HUES48 (cell line): ENCODE data around the gene FCF1.

Source experiments
- H3K27ac ChIP-seq: one replicate; pipeline ENCODE4 v1.7.0; 2013; ENCODE audit warnings: low read depth, low read length, inconsistent platforms
- H3K27me3 ChIP-seq: 2 replicates; pipeline ENCODE4 v1.6.1; 2013; ENCODE audit warnings: mild to moderate bottlenecking, low read length; ENCODE audit not compliant: control insufficient read depth, insufficient read depth
- H3K36me3 ChIP-seq: 2 replicates; pipeline ENCODE4 v1.6.1; 2013; ENCODE audit warnings: low read length; ENCODE audit not compliant: control insufficient read depth, insufficient read depth
- H3K4me1 ChIP-seq: 2 replicates; pipeline ENCODE4 v1.6.1; 2013; ENCODE audit warnings: mild to moderate bottlenecking, low read length; ENCODE audit not compliant: control insufficient read depth, insufficient read depth
- H3K4me3 ChIP-seq: 2 replicates; pipeline ENCODE4 v1.5.1; 2013; ENCODE audit warnings: mild to moderate bottlenecking, low read depth, low read length
- H3K9ac ChIP-seq: 2 replicates; pipeline ENCODE4 v1.6.1; 2013; ENCODE audit warnings: mild to moderate bottlenecking, low read depth, low read length, moderate library complexity
- H3K9me3 ChIP-seq: 2 replicates; pipeline ENCODE4 v1.6.1; 2013; ENCODE audit warnings: low read length; ENCODE audit not compliant: control insufficient read depth, insufficient read depth

The FCF1 gene

GRCh38 chr14:74698465-74698864, 14.5 kb upstream of the FCF1 start:
- H3K27ac ChIP-seq, result no peak overlapping the region
- no peaks in the 10 kb centered on the region for H3K4me1 ChIP-seq
- H3K9ac ChIP-seq, result no peak overlapping the region
- peaks cover 6% of the 10 kb centered on the region for H3K36me3 ChIP-seq
- H3K4me3 ChIP-seq, result no peak overlapping the region
- no peaks in the 10 kb centered on the region for H3K27me3 ChIP-seq
- peaks cover 16% of the 10 kb centered on the region for H3K9me3 ChIP-seq

GRCh38 chr14:74702293-74702692, 10.7 kb upstream of the FCF1 start:
- no peak overlapping the region for H3K4me3 ChIP-seq
- H3K36me3 ChIP-seq, result peaks cover 5% of the 10 kb centered on the region
- H3K4me1 ChIP-seq, result no peaks in the 10 kb centered on the region
- H3K27me3 ChIP-seq, result no peaks in the 10 kb centered on the region
- no peak overlapping the region for H3K27ac ChIP-seq
- peaks cover 20% of the 10 kb centered on the region for H3K9me3 ChIP-seq
- no peak overlapping the region for H3K9ac ChIP-seq

DNA sequence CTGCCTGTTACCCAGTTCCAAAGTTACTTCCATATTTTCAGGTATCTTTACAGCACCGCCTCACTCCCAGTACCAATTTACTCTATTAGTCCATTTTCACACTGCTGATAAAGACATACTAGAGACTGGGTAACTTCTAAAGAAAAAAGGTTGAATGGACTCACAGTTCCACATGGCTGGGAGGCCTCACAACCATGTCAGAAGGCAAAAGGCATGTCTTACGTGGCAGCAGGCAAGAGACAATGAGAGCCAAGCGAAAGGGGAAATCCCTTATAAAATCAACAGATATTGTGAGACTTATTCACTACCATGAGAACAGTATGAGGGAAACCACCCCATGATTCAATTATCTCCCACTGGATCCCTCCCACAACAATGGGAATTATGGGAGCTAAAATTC, 9.9 kb upstream of the FCF1 start:
- no peak overlapping the region for H3K4me3 ChIP-seq
- H3K27me3 ChIP-seq, result no peaks in the 10 kb centered on the region
- no peaks in the 10 kb centered on the region for H3K4me1 ChIP-seq
- no peak overlapping the region for H3K9ac ChIP-seq
- peaks cover 20% of the 10 kb centered on the region for H3K9me3 ChIP-seq
- no peak overlapping the region for H3K27ac ChIP-seq
- no peaks in the 10 kb centered on the region for H3K36me3 ChIP-seq

- no peak overlapping the region for H3K27ac ChIP-seq
- H3K4me3 ChIP-seq, result no peak overlapping the region
- no peak overlapping the region for H3K9ac ChIP-seq
- H3K9me3 ChIP-seq, result peaks cover 20% of the 10 kb centered on the region
- no peaks in the 10 kb centered on the region for H3K4me1 ChIP-seq
- no peaks in the 10 kb centered on the region for H3K36me3 ChIP-seq
- no peaks in the 10 kb centered on the region for H3K27me3 ChIP-seq
Measured at GRCh38 chr14:74704656-74705055, 8.3 kb upstream of the FCF1 start.

DNA sequence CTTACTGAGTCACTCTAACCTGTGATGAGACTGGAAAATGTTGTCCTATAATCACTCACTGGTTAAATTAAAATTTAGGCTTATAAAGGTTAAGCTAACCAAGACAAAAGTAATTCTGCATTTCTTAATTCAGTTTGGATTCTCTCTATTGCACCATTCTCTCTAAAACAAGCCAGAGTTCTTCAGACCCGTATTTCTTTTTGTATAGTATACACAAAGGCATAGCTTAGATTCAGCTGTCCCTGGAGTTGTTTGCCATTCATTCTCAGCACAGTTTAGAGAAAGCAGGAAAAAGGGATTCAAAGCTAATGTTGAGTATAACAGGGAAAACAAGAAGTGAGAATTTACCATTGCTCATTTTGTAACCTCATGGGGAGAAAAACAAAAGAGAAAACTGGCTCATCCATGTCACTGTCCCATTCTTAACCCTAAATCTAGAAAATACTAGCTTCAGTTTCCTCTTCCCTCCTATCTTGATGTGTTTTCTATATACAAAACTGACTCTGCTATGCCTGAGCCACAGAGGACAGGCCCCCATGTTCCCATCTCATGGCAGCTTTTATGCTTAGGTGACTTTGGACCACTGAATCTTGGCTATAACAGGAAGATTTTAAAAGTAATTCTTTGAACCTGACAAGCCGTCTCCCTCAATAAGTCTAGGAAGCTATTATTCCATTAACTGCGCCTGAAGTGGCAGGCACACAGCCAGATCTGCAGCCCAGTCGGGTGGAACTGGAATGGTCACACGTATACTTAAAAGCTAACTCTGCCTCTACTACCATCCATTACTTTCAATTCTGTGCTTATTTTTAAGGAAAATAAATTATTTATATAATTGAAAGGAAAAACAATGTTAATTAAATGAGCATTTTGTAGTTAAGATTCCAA, 7.1 kb upstream of the FCF1 start:
- no peaks in the 10 kb centered on the region for H3K36me3 ChIP-seq
- H3K9ac ChIP-seq, result no peak overlapping the region
- no peak overlapping the region for H3K4me3 ChIP-seq
- no peak overlapping the region for H3K27ac ChIP-seq
- H3K27me3 ChIP-seq, result no peaks in the 10 kb centered on the region
- no peaks in the 10 kb centered on the region for H3K4me1 ChIP-seq
- H3K9me3 ChIP-seq, result peaks cover 20% of the 10 kb centered on the region

DNA sequence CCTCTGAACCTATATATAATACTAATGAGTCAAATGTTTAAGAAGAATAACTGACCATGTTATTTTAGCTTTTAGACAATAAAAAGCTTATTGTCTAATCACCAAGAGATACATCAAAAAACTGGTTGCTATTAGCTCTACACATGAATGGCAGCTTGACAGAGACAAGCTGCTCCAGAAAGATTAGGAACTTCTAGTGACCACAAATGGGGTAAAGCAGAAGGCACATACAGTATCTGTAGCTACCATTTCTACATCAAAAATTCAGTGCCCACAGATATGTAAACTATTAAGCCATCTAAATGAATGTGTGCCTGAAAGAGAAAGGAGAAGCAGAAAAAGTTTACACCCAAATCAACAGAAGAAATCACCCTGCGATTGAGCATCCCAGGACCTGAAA, 2.5 kb upstream of the FCF1 start:
- no peak overlapping the region for H3K27ac ChIP-seq
- H3K4me1 ChIP-seq, result 0 out of 2 replicates have a peak, but pooled peaks cover 3% of the 10 kb centered on the region
- no peak overlapping the region for H3K4me3 ChIP-seq
- H3K27me3 ChIP-seq, result no peaks in the 10 kb centered on the region
- H3K9me3 ChIP-seq, result no peaks in the 10 kb centered on the region
- H3K9ac ChIP-seq, result no peak overlapping the region
- H3K36me3 ChIP-seq, result peaks cover 11% of the 10 kb centered on the region

- H3K4me3 ChIP-seq, result peak overlapping the region; percentile 90
- H3K27ac ChIP-seq, result no peak overlapping the region
- no peaks in the 10 kb centered on the region for H3K9me3 ChIP-seq
- no peak overlapping the region for H3K9ac ChIP-seq
- H3K36me3 ChIP-seq, result peaks cover 22% of the 10 kb centered on the region
- no peaks in the 10 kb centered on the region for H3K27me3 ChIP-seq
- 0 out of 2 replicates have a peak, but pooled peaks cover 3% of the 10 kb centered on the region for H3K4me1 ChIP-seq
Measured at GRCh38 chr14:74711651-74712050, 1.3 kb upstream of the FCF1 start.

DNA sequence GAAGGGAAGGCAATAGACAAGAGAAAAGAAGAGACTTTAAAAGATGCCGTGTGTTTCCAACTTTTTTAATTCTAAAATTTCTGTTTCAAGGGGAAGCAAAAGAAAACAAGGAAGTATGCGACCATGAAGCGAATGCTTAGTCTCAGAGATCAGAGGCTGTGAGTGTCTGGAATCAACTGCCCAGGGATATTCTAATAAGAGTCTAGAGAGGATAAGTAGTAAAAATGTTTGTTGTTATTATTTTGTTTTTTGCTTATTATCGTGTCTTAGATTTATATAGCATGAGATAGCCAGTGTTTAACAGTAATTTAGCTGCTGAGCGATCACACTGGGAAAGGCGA, 421 bp downstream of the FCF1 start:
- Histone ChIP-seq H3K4me3 (peak overlapping the region; percentile 90), H3K9me3 (no peaks in the 10 kb centered on the region), H3K36me3 (peaks cover 38% of the 10 kb centered on the region), H3K9ac (peak overlapping the region; percentile 66), H3K27ac (no peak overlapping the region), H3K4me1 (0 out of 2 replicates have a peak, but pooled peaks cover 3% of the 10 kb centered on the region), H3K27me3 (no peaks in the 10 kb centered on the region)

DNA sequence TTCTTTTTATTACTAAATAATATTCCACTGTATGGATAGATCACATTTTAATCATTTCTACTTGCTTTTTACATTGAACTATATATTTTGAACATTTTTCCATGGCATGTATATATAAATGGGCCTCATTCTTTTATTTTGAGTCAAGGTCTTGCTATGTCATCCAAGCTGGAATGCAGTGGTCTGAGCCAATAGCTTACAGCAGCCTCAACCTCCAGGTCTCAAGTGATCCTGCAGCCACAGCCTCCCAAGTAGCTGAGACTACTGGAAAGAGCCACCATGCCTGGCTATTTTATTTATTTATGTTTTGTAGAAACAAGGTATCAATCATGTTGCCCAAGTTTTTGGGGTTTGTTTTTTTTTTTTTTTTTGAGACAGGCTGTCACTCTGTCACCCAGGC, 7.6 kb downstream of the FCF1 start:
- Histone ChIP-seq H3K36me3 (peaks cover 46% of the 10 kb centered on the region), H3K27ac (no peak overlapping the region), H3K9me3 (no peaks in the 10 kb centered on the region), H3K4me3 (no peak overlapping the region), H3K9ac (no peak overlapping the region), H3K4me1 (no peaks in the 10 kb centered on the region), H3K27me3 (no peaks in the 10 kb centered on the region)

GRCh38 chr14:74723134-74723533, 10.2 kb downstream of the FCF1 start:
- Histone ChIP-seq H3K4me3 (no peak overlapping the region), H3K9me3 (no peaks in the 10 kb centered on the region), H3K27ac (no peak overlapping the region), H3K36me3 (peaks cover 21% of the 10 kb centered on the region), H3K4me1 (no peaks in the 10 kb centered on the region), H3K9ac (no peak overlapping the region), H3K27me3 (no peaks in the 10 kb centered on the region)

GRCh38 chr14:74732387-74732786, 19.4 kb downstream of the FCF1 start:
- Histone ChIP-seq H3K4me1 (no peaks in the 10 kb centered on the region), H3K27ac (no peak overlapping the region), H3K27me3 (no peaks in the 10 kb centered on the region), H3K4me3 (no peak overlapping the region), H3K9me3 (no peaks in the 10 kb centered on the region), H3K36me3 (peaks cover 42% of the 10 kb centered on the region), H3K9ac (no peak overlapping the region)
